ENCODE results near the gene DNAH11.
"Not testable (repeated sequence)": the region's sequence is repeated elsewhere in the genome, so short reads cannot be mapped to it uniquely, and the experiment has no call there.

DNAH11 gene

DNA sequence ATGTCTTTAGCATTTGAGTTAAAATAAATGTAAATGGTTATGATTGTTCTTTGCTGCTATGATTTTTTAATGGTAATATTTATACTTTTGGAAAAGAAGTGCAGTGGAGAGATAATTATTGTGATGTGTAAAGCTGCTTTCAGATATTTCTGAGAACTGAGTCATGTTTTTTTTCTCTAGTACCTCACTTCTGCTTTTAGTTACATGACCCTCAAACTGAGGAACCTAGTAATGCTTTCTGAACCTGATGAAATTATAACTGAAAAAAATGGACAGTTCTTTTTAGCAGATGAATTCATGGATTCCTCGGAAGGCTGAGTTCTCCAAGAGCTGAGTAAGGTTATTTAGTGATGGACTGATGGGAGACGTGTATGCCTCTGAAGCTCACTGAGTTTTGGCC lies 235.1 kb downstream of the DNAH11 start:
- DNase-seq = no peak

DNA sequence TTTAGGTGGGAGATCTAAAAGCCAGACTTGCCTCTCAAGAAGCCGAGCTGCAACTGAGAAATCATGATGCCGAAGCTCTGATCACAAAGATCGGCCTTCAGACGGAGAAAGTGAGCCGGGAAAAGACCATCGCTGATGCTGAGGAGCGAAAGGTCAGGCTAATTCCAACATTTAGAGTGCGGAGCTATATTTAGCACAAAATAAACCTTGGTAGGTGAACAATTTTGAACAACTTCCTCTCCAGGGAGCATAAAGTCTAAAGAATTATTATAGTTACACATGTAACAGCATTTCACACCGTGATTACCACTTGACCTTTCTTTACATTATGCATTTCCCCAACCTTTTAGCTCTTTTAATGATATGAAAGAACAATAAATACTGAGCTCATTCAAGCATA lies 236.1 kb downstream of the DNAH11 start:
- no peak for DNase-seq

DNA sequence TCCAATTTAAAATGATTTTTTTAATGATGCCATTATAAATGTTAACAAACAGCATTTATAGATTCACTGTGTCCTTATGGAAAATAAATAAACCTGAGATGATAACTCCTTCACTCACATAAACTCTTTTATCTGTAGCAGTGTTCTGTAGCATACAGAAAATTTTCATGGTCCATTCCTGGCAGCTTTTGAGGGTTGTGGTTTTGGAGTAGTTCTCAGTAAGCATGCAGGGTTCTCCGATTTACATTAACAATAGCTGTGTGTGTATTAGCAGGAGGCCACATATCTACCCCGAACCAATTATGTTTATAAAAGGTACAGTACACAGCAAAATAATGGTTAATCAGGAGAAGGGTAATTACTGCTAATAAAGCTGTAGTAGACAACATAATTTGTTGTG lies 240.2 kb downstream of the DNAH11 start:
- DNase-seq = peak; percentile 53

DNA sequence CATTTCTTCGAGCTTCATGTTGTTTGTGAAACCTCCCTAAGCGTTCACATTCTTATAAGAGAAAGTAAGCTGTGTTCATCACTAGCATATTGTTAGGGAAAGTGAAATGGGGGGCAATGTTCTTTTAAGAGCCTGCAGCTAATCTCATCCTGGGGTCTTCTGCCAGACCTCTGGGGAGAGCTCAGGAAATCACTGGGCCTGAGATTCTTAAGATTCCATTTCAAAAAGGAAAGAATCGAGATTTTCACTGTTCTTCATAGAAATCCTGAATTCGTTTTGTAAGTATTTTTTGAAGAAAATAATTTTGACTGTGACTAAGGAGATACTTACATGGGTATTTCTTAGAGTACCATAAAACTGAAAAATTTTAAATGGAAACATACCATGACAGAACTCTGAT lies 242.2 kb downstream of the DNAH11 start:
- no peak for DNase-seq

DNA sequence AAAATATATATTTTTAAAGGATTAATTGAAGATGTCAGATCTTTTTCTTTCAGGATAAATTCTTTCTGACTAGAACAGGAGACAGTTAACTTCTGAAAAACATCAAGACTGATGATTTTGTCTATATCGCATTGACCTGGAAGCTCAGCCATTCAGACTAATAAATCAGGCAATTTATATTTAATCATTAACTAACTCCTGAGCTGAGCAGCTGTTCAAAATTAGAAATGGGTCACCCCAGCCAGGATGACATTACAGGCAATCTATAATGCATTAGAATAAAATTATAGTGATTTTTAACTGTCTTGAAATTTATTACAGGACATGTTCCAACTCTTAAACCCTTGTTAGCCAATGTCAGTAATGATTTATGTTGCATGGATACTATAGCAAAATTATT lies 263.0 kb downstream of the DNAH11 start:
- DNase-seq = no peak

DNA sequence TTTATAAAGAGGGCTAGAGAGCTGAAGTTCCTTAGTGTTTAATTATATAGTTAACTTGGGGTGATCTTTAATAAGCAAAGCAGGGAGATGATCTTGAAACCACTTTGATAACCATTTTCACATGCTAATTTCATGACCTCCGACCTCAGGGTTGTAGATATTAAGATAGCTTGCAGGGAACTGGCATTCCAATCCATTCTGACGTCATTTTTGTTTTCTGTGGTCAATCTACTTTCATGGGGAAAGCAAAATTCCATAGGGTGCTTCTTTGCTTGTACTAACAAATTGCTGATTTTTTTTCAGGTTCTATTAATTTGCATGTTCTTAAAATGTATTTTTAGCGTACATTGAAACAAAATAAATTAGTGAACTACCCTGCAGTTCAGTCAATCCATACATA lies 263.5 kb downstream of the DNAH11 start:
- no peak for DNase-seq

DNA sequence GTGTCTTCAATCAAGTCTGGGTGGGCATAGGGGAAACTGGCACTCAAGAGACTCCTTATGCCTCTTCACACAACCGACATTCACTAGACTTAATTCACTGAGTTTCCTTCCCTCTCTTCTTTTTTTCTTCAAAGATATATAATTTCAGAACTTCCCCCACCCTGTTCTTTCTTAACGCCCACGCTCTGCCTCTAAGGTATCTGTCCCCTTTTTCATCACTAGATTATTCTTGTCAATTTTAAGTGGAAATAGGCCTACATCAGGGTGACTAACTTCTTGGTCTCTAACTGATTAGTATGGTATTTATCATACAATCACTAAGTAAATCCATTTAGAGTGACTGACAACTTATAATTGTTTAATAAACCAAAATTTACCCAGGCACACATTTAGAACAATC lies 276.2 kb downstream of the DNAH11 start:
- DNase-seq = no peak

DNA sequence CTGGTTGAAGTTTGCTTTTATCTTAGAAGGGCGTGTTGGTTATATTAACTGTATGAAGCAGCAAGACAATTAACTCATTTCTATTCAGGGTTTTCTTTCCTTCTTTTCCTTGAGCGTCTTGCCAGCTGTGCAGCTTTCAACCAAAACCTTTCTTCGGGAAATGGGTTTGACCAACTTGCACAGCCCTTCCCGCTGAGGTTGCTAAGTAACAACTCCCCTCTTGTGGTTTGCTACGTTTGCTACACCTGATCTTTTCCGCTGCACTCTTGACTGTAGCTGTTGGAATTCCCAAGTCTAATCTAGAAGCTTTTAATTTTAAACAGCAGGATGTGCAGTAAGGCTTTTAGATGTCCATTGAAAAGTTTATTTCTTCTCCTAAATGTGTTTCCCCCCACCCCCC lies 286.0 kb downstream of the DNAH11 start:
- DNase-seq = peak; percentile 44

DNA sequence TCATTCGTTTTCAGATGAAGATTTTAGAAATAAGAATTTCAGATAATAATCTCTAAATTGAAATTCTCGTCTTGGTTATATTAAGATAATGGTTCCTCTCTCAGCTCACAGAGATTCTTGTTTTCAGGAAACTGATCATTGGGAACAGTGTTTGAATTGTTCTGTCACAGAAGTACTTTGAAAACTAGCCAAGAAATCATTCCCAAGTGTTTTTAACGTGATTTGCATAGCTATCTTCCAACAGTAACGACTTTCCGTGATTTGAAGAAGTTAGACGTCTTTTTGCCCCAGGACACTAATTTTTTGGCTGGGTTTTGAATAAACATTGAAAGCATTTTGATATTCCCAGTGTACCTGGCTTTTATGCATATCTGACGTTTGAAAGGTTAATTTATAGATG lies 286.9 kb downstream of the DNAH11 start:
- DNase-seq = no peak

DNA sequence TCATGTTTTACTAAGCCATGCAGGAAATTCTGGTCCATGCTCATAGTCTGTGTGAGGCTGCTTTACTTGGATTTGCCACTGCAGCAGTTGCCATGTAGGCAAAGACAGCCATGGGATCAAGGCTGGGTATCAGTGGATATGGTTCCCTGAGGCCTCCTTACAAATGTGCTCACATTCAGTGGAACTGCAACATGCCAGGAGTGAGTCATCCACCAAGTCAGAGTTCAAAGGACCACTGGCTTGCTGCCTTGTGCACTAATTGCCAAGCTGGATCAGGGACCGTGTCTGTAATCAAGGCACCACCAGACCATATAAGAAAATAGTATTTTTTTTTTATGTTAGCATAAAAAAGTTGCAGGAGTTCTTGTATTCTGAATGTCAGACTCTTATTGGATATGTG lies 301.9 kb downstream of the DNAH11 start:
- no peak for DNase-seq

DNA sequence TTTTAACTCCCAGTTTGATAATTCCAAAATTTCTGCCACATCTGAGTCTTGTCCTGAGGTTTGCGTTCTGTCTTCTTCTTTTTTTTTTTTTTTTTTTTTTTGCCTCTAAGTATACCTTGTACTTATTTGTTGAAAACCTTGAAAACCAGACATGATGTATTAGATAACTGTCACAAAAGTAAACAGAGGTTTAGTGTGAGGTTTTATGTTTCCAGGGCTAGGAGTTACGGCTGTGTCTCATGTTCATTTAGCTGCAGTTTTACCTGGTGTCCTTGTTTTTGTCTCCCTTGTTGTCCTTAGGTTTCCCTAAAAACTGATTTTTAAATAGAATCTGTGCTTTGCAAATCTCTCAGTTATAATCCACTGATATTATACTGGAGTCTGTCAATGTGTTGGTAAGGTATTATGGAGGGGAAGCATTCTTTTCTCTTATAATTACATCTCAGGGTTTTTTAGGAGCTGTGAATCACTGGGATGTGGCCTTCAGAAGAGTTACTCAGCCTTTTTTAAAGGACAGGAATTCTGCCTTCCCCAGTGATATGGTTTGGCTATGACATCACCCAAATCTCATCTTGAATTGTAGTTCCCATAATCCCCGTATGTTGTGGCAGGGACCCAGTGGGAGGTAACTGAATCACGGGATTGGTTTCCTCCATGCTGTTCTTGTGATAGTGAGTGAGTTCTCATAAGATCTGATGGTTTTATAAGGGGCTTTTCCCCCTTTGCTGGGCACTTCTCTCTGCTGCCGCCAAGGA lies 307.9 kb downstream of the DNAH11 start:
- no peak for DNase-seq

DNA sequence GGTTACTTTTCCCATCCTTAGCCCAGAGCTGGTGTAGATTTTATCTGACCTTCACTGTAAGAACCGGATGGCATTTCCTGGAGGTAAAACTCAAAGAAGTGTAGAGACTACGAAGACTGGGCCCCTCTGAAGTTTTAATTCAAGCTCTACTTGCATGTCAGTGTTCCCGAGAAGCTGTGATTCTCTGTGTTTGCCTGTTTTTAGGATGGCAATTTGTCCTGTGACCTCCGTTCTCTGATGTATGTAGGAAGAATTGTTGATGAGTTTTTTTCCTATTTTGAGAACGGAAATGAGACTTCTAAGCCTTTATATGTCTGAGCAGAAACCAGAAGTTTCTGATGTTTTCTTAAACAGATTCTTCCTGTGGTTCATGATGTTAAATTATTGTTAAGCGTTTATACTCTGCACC lies 308.7 kb downstream of the DNAH11 start:
- no peak for DNase-seq

DNA sequence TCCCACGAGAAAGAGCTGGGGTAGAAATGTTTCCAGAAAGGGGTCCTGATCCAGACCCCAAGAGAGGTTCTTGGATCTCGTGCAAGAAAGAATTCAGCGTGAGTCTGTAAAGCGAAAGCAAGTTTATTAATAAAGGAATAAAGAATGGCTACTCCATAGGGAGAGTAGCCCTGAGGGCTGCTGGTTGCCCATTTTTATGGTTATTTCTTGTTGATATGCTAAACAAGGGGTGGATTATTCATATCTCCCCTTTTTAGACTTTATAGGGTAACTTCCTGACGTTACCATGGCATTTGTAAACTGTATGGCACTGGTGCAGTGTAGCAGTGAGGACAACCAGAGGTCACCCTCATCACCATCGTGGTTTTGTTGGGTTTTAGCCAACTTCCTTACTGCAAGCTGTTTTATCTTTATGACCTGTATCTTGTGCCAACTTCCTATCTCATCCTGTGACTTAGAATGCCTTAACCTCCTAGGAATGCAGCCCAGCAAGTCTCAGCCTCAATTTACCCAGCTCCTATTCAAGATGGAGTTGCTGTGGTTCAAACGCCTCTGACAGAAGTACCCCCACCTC lies 322.9 kb downstream of the DNAH11 start:
- DNase-seq = not testable (repeated sequence)

DNA sequence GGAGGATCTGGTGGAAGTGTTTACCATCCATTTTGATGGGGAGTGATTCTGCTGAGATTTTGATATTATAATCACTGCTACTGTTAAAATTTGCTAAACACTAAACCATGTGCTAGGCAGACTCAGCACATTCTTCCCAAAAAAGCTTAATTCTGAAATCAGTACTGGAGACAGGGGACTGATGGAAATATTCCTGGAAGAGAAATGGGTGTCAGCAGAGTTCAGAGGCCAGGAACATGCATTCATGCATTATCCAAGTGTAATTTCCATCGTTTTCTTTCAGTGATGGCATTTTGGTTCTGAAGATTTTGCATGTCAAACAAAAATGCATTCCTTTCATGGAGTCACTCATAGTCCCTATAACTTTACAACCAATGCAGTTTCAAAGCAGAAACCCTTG lies 323.9 kb downstream of the DNAH11 start:
- DNase-seq = no peak

DNA sequence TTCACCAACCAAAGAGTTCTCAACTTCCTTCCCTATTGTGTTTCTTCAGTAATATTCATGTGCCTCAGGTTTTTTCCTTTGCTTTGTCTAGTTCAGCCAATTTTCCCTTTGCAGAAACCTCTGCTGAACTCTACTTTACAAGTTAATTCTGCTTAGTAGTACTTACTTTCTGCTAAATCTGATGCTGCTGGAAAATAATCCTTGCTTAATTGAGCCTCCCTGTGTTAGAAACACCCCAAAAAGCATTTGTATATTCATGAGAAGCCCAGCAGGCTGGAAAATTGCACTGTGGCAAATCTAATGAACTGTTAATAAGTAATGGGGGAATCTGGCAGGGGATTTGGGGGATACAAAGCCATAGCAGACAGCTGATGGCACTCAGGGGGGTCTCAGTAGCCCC lies 324.4 kb downstream of the DNAH11 start:
- no peak for DNase-seq

DNA sequence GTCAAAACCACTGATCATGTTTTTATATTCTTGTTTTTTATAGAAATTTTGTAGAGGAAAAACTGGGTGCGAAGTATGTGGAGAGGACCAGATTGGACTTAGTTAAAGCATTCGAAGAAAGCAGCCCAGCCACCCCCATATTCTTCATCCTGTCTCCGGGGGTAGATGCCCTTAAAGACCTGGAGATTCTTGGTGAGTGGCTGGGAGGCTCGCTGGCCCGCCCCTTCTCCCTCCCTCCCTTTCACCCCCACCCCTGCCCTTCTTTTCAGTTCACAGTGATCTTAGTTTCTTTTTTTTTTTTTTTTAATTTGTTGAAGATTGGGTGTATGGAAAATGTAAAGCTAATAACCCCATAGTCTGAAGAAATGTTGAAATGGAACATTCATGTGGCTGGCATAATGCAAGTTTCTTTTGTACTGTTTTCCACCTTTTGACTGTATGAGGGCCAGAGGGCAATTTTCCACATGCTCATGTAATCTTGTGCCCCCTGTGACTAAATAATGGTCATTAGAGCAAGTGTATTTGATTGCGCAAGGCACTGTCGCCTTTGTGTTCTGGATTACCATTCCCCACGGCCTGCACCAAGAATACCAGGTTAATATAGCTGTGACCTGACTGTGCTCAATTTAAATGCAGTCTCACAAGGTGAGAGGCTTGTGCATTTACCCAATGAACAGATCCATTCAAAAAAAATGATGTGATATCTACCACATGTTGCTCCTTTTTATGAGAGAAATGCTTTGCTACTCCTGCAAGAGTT lies 325.2 kb downstream of the DNAH11 start:
- peak; percentile 80 for DNase-seq

DNA sequence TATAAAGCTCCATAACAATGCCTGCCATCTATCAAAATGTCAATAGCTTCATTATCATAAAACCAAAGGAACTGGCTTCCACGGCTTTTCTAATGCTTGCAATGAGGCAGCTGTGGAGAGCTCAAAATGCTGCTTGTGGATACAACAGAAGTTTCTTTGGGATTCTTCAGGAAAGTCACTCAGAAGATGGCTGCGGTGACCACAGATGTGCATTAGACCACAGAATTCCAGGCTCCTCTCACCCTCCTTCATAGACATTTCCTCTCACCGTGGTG lies 325.7 kb downstream of the DNAH11 start:
- peak; percentile 68 for DNase-seq

DNA sequence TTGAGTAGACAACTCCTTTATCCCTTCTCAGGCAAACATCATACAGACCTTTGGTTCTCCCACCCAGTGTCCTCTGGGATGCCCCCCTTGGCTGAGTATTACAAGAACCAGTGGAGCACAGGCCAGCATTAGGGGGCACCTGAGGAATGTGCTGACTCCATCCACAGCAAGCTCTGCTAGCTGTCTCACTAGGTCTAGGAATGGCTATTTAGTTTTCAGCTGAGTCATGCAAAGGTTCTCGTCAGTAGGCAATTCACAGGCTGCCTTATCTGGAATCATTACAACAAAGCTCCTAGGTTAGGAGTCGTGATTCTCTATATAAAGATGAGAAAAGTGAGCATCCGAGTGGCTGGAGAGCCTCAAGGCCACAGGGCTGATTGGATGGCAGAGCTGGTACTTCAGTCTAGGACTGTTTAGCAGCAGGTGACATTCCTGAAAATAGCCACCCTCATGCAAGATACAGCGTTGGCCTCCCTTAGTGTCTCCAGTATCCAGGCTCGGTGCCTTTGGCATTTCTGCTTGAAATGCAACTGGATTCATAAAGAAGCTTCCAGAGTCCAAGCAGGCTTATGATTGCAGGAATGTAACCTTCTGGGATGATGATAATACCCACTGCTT lies 327.1 kb downstream of the DNAH11 start:
- no peak for DNase-seq

DNA sequence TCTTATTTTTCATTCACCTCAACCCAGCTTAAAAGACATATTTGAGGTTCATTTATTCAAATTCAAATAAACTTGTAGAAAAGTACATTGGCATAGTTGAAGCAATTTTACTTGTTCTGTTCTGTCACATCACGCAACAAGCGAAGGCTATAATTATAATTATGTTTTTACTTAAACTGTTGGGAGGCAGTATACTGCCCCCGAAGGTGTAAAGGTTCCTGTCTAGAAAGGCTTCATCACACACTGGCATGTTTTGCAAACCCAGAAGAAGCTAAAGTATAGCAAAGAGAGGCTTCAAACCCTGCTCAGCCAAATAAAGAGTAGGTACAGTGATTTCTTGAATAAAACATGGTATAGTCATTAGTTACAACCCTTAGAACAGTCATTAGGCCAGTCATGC lies 340.2 kb downstream of the DNAH11 start:
- DNase-seq = no peak

DNA sequence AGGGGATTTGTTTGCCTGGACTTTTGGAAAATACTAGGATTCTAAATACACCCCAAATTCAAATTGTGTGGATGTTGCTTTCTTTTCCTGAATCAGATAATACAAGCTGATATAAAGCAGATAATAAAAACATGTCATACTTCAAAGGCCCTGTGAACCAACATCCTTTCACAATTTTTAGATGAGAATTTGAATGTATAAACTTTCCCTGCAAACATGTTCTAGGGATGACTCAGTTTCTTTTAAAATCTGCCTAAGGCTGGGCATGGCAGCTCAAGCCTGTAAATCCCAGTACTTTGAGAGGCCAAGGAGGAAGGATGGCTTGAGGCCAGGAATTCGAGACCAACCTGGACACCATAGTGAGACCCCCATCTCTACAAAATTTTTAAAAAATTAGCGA lies 340.7 kb downstream of the DNAH11 start:
- not testable (repeated sequence) for DNase-seq

DNA sequence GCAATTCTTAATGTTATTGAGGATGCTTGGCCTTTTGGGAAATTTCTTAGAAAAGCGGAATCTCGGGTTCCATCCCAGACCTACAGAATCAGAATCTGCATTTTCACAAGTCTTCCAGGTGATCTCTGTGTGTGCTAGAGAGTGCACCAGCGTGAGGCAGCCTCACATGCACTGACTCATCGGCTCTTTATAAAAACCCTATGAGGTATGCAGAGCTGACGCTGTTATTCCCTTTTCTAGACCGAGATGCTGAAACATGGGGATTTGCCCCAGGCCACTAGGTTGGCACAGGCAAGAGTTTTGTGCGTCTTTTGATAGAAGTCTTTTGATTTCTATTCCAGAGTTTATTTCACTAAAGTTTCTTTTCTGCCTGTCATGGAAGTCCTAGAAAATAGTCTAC lies 341.7 kb downstream of the DNAH11 start:
- DNase-seq = no peak

DNA sequence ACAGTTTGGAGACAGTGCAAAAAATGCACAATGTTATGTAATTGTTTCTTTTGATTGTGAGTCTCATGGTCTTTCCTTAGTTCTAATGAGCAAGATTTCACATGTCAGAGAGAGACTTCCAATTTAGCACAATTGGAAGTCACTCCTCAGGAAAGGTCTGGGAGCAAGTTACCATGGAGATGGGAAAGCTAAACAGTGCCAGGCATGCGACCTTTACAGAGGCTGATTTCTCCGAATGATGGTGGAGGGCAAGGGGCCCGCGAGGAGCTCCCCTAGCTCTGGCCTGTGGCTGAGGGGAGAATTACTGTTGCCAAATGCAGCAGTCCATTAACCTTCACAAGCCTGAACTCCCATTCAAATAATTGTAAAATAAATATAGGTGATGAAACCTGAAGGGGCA lies 343.6 kb downstream of the DNAH11 start:
- no peak for DNase-seq

DNA sequence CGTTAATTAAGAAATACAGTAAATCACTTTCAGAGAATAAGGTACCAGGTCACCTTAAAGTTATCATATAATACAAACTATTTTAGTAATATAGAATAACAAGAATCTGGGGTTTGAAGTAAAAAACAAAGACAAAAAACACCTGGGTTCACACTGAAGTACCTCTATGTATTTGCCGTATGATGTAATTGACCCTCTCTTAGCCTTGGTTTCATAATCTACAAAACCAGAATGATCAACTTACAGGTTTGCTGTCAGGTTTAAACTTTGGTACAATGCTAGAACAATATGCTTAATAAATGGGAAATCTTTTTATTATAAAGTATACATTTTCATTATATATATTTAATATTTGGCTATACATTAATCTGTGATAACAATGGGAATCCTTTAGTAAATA lies 344.5 kb downstream of the DNAH11 start:
- DNase-seq = no peak

DNA sequence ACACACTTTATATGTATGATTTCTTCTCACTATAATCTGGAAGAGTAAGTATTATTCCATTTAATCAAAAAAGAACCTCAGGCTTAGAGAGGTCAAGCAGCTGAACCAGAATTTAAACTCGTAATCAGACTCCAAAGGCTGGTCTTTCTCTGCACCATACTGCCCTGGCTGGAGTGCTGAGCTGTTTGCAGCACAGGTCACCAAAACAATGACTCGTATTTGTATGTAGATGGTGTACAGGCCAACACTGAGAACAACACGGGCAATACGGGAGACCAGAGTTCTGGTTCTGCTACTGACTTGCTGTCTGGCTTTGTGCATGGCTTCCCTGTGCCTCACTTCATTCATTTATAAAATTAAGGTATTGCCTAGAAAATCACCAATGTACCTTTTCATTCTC lies 344.9 kb downstream of the DNAH11 start:
- no peak for DNase-seq
